ENCODE results near the gene IL22RA1. TPM values are rescaled to one million over a fixed set of nuclear protein-coding genes. Genes with fewer than 3 reads are reported as not detected.

IL22RA1 gene
- total and polyA plus RNA-seq, 10 of the 15 experiments (the other 5 are each of a cell fraction or from before 2014, with no cell fraction given): not detected

DNA sequence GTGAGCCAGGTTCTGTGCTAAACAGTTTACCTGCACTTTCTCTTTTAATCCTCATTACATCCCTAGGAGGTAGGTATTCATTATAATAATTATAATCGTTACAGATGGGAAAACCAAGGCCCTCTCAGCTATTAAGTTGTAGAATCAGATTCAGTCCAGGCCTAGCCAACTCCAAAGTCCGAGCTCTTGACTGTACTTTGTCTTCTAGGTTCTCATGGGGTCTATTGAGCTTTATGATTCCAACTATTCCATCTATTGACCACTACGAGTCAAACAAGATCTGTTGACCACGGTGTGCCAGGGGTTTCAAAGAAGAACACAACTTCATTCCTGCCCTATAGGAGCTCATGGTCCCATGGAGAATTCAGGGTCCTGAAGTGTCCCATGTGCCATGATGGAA, 42.1 kb upstream of the IL22RA1 start:
- intact Hi-C loops (cut with micrococcal nuclease; ENCODE audit: unreplicated experiment) (no loop called here), in situ Hi-C loops (cut with MboI) (no loop called here)
- TF ChIP-seq SREBF1 (IDR thresholded peaks at IDR 0.05; ENCODE audit: low read length): no peak
- TF ChIP-seq, protein P1, sequence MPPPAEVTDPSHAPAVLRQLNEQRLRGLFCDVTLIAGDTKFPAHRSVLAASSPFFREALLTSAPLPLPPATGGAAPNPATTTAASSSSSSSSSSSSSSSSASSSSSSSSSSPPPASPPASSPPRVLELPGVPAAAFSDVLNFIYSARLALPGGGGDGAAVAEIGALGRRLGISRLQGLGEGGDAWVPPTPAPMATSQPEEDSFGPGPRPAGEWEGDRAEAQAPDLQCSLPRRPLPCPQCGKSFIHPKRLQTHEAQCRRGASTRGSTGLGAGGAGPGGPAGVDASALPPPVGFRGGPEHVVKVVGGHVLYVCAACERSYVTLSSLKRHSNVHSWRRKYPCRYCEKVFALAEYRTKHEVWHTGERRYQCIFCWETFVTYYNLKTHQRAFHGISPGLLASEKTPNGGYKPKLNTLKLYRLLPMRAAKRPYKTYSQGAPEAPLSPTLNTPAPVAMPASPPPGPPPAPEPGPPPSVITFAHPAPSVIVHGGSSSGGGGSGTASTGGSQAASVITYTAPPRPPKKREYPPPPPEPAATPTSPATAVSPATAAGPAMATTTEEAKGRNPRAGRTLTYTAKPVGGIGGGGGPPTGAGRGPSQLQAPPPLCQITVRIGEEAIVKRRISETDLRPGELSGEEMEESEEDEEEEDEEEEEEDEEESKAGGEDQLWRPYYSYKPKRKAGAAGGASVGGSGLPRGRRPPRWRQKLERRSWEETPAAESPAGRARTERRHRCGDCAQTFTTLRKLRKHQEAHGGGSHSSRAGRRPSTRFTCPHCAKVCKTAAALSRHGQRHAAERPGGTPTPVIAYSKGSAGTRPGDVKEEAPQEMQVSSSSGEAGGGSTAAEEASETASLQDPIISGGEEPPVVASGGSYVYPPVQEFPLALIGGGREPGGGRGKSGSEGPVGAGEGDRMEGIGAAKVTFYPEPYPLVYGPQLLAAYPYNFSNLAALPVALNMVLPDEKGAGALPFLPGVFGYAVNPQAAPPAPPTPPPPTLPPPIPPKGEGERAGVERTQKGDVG (CRISPR knock-in tag; IDR thresholded peaks at IDR 0.05): no peak
- no peak for TF ChIP-seq NFYA (IDR thresholded peaks at IDR 0.05; ENCODE audit: borderline replicate concordance, low read depth, low read length)
- TF ChIP-seq NR2F1 (conservative IDR thresholded peaks at IDR 0.05): no peak
- TF ChIP-seq, protein P2, sequence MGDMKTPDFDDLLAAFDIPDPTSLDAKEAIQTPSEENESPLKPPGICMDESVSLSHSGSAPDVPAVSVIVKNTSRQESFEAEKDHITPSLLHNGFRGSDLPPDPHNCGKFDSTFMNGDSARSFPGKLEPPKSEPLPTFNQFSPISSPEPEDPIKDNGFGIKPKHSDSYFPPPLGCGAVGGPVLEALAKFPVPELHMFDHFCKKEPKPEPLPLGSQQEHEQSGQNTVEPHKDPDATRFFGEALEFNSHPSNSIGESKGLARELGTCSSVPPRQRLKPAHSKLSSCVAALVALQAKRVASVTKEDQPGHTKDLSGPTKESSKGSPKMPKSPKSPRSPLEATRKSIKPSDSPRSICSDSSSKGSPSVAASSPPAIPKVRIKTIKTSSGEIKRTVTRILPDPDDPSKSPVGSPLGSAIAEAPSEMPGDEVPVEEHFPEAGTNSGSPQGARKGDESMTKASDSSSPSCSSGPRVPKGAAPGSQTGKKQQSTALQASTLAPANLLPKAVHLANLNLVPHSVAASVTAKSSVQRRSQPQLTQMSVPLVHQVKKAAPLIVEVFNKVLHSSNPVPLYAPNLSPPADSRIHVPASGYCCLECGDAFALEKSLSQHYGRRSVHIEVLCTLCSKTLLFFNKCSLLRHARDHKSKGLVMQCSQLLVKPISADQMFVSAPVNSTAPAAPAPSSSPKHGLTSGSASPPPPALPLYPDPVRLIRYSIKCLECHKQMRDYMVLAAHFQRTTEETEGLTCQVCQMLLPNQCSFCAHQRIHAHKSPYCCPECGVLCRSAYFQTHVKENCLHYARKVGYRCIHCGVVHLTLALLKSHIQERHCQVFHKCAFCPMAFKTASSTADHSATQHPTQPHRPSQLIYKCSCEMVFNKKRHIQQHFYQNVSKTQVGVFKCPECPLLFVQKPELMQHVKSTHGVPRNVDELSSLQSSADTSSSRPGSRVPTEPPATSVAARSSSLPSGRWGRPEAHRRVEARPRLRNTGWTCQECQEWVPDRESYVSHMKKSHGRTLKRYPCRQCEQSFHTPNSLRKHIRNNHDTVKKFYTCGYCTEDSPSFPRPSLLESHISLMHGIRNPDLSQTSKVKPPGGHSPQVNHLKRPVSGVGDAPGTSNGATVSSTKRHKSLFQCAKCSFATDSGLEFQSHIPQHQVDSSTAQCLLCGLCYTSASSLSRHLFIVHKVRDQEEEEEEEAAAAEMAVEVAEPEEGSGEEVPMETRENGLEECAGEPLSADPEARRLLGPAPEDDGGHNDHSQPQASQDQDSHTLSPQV (IDR thresholded peaks at IDR 0.05): no peak
- no peak for TF ChIP-seq SIN3A (IDR thresholded peaks at IDR 0.05; ENCODE audit: low read depth, low read length)
- no peak for TF ChIP-seq YBX1 (IDR thresholded peaks at IDR 0.05)
- TF ChIP-seq CEBPB (IDR thresholded peaks at IDR 0.05; ENCODE audit: borderline replicate concordance in 1 of 2, low read depth in 2 of 2, low read length in 2 of 2): no peak
- no peak for TF ChIP-seq STAT1 (conservative IDR thresholded peaks at IDR 0.05)
- no peak for TF ChIP-seq MEF2B (IDR thresholded peaks at IDR 0.05; ENCODE audit: partially characterized antibody, poor library complexity, severe bottlenecking)
- TF ChIP-seq HDAC2 (IDR thresholded peaks at IDR 0.05): no peak
- TF ChIP-seq, protein P3, sequence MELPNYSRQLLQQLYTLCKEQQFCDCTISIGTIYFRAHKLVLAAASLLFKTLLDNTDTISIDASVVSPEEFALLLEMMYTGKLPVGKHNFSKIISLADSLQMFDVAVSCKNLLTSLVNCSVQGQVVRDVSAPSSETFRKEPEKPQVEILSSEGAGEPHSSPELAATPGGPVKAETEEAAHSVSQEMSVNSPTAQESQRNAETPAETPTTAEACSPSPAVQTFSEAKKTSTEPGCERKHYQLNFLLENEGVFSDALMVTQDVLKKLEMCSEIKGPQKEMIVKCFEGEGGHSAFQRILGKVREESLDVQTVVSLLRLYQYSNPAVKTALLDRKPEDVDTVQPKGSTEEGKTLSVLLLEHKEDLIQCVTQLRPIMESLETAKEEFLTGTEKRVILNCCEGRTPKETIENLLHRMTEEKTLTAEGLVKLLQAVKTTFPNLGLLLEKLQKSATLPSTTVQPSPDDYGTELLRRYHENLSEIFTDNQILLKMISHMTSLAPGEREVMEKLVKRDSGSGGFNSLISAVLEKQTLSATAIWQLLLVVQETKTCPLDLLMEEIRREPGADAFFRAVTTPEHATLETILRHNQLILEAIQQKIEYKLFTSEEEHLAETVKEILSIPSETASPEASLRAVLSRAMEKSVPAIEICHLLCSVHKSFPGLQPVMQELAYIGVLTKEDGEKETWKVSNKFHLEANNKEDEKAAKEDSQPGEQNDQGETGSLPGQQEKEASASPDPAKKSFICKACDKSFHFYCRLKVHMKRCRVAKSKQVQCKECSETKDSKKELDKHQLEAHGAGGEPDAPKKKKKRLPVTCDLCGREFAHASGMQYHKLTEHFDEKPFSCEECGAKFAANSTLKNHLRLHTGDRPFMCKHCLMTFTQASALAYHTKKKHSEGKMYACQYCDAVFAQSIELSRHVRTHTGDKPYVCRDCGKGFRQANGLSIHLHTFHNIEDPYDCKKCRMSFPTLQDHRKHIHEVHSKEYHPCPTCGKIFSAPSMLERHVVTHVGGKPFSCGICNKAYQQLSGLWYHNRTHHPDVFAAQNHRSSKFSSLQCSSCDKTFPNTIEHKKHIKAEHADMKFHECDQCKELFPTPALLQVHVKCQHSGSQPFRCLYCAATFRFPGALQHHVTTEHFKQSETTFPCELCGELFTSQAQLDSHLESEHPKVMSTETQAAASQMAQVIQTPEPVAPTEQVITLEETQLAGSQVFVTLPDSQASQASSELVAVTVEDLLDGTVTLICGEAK (IDR thresholded peaks at IDR 0.05; ENCODE audit: borderline replicate concordance): no peak

More for the DNA sequence above, 42.1 kb upstream of the IL22RA1 start:
- Histone ChIP-seq H3K79me2 (ENCODE audit: control insufficient read depth, insufficient read depth, low read length) (no peaks in the 10 kb centered on the region; the same call in 1 of the 2 replicates), H2AFZ (ENCODE audit: control insufficient read depth, low read depth, low read length) (no peak overlapping the region), H3K27ac (ENCODE audit: control insufficient read depth, insufficient read depth) (no peak overlapping the region), H3K4me3 (no peak overlapping the region), H3K36me3 (ENCODE audit: control insufficient read depth in 2 of 2, insufficient read depth in 2 of 2, low read length in 1 of 2) (no peaks in the 10 kb centered on the region), H3K27me3 (replicated peaks in 1 of 2; ENCODE audit: control insufficient read depth in 2 of 2, insufficient read depth in 2 of 2, low read length in 1 of 2) (peaks cover 0 to 4% of the 10 kb centered on the region in 2 experiments; a peak in 2 of 4 replicates), H3K4me1 (ENCODE audit: control insufficient read depth, insufficient read depth, low read length) (peaks cover 26% of the 10 kb centered on the region), H3K4me2 (ENCODE audit: control insufficient read depth, insufficient read depth) (no peak overlapping the region), H3K9me3 (replicated peaks; ENCODE audit: control insufficient read depth, insufficient read depth, low read length) (no peaks in the 10 kb centered on the region), H4K20me1 (ENCODE audit: control insufficient read depth, insufficient read depth) (no peaks in the 10 kb centered on the region), H3K9ac (ENCODE audit: control insufficient read depth, insufficient read depth, low read length) (no peak overlapping the region)
- ChIA-PET POLR2A (interaction anchor here (0.8 kb wide), 1 partner anchor 30 kb away, joined by 4 read pairs; no protein-coding TSS in a partner anchor), CTCF (interaction anchor here (1.0 to 2.2 kb wide), 7 partner anchors 14 to 207 kb away, joined by 3 to 10 read pairs (median 5); no protein-coding TSS in a partner anchor), RAD21 (ENCODE audit: unreplicated experiment) (interaction anchor here (0.8 to 3.0 kb wide), 2 partner anchors 14 to 207 kb away, joined by 3 to 15 read pairs; no protein-coding TSS in a partner anchor), SMC1A (ENCODE audit: uncharacterized antibody, unreplicated experiment) (interaction anchor here (1.3 to 2.1 kb wide), 3 partner anchors 14 to 206 kb away, joined by 6 to 7 read pairs (median 6); no protein-coding TSS in a partner anchor)
- ATAC-seq (no peak), FAIRE-seq (no peak), DNase-seq (ENCODE audit: low read depth, low spot score) (no peak)
- 77% methylated on average over 3 of the region's 4 CpGs for WGBS (ENCODE audit: insufficient coverage, insufficient replicate concordance, low lambda C conversion rate, missing lambda C conversion rate)
- no TSS peak for BruUV-seq (replicated peaks)
